Activated naive CD8-positive, alpha-beta T cell (primary cell): ENCODE data around the gene IL1R2.

Experiments used
- H3K27ac Mint-ChIP-seq: one replicate; pipeline ENCODE4 v1.8.0; 2021; ENCODE audit warnings: mixed read lengths
- H3K27me3 Mint-ChIP-seq: one replicate; pipeline ENCODE4 v1.8.0; 2021; ENCODE audit warnings: mixed read lengths
- H3K36me3 Mint-ChIP-seq: one replicate; pipeline ENCODE4 v1.8.0; 2021; ENCODE audit warnings: mixed read lengths
- H3K4me1 Mint-ChIP-seq: one replicate; pipeline ENCODE4 v1.8.0; 2021; ENCODE audit warnings: low read depth, mixed read lengths
- H3K4me3 Mint-ChIP-seq: one replicate; pipeline ENCODE4 v1.8.0; 2021; ENCODE audit warnings: mild to moderate bottlenecking, mixed read lengths
- H3K9me3 Mint-ChIP-seq: one replicate; pipeline ENCODE4 v1.8.0; 2021; ENCODE audit warnings: low read depth, mixed read lengths

The IL1R2 gene

GRCh38 chr2:102030502-102030854 is 38.7 kb downstream of the IL1R2 start:
- no peaks in the 10 kb centered on the region for H3K9me3 Mint-ChIP-seq
- H3K27me3 Mint-ChIP-seq, result no peaks in the 10 kb centered on the region
- peaks cover 3% of the 10 kb centered on the region for H3K36me3 Mint-ChIP-seq
- H3K4me1 Mint-ChIP-seq, result peaks cover 30% of the 10 kb centered on the region
- H3K4me3 Mint-ChIP-seq, result no peak overlapping the region
- H3K27ac Mint-ChIP-seq, result no peak overlapping the region

GRCh38 chr2:102030855-102031527 is 39.2 kb downstream of the IL1R2 start:
- H3K27me3 Mint-ChIP-seq, result no peaks in the 10 kb centered on the region
- peaks cover 3% of the 10 kb centered on the region for H3K36me3 Mint-ChIP-seq
- H3K4me1 Mint-ChIP-seq, result peaks cover 32% of the 10 kb centered on the region
- H3K9me3 Mint-ChIP-seq, result no peaks in the 10 kb centered on the region
- H3K4me3 Mint-ChIP-seq, result no peak overlapping the region
- H3K27ac Mint-ChIP-seq, result no peak overlapping the region

GRCh38 chr2:102032368-102033030 is 40.7 kb downstream of the IL1R2 start:
- Mint-ChIP-seq H3K27me3 (no peaks in the 10 kb centered on the region), H3K27ac (no peak overlapping the region), H3K9me3 (no peaks in the 10 kb centered on the region), H3K4me1 (peaks cover 32% of the 10 kb centered on the region), H3K4me3 (no peak overlapping the region), H3K36me3 (peaks cover 3% of the 10 kb centered on the region)

- Mint-ChIP-seq H3K4me3 (peak overlapping the region; percentile 60), H3K27me3 (no peaks in the 10 kb centered on the region), H3K4me1 (peaks cover 32% of the 10 kb centered on the region), H3K27ac (peak overlapping the region; percentile 64), H3K9me3 (no peaks in the 10 kb centered on the region), H3K36me3 (peaks cover 3% of the 10 kb centered on the region)
These were observed 41.4 kb downstream of the IL1R2 start for GRCh38 chr2:102033031-102033749.

- Mint-ChIP-seq H3K9me3 (no peaks in the 10 kb centered on the region), H3K36me3 (peaks cover 3% of the 10 kb centered on the region), H3K4me1 (peaks cover 32% of the 10 kb centered on the region), H3K4me3 (peak overlapping the region; percentile 60), H3K27me3 (no peaks in the 10 kb centered on the region), H3K27ac (peak overlapping the region; percentile 64)
These were observed 42.3 kb downstream of the IL1R2 start for GRCh38 chr2:102033750-102034682.

- Mint-ChIP-seq H3K27me3 (no peaks in the 10 kb centered on the region), H3K27ac (peak overlapping the region; percentile 41), H3K36me3 (no peaks in the 10 kb centered on the region), H3K9me3 (no peaks in the 10 kb centered on the region), H3K4me1 (peaks cover 32% of the 10 kb centered on the region), H3K4me3 (peak overlapping the region; percentile 52)
These were observed 43.2 kb downstream of the IL1R2 start for GRCh38 chr2:102034683-102035548.

- Mint-ChIP-seq H3K9me3 (no peaks in the 10 kb centered on the region), H3K27me3 (peaks cover 7% of the 10 kb centered on the region), H3K4me3 (no peak overlapping the region), H3K27ac (no peak overlapping the region), H3K4me1 (peaks cover 33% of the 10 kb centered on the region), H3K36me3 (peaks cover 4% of the 10 kb centered on the region)
These were observed 45.9 kb downstream of the IL1R2 start for GRCh38 chr2:102037681-102038080.

GRCh38 chr2:102040229-102040628 is 48.5 kb downstream of the IL1R2 start:
- no peak overlapping the region for H3K27ac Mint-ChIP-seq

GRCh38 chr2:102041351-102041750 is 49.6 kb downstream of the IL1R2 start:
- H3K36me3 Mint-ChIP-seq, result peaks cover 4% of the 10 kb centered on the region
- peaks cover 13% of the 10 kb centered on the region for H3K27me3 Mint-ChIP-seq
- H3K4me3 Mint-ChIP-seq, result no peak overlapping the region
- peaks cover 13% of the 10 kb centered on the region for H3K4me1 Mint-ChIP-seq
- no peaks in the 10 kb centered on the region for H3K9me3 Mint-ChIP-seq
- H3K27ac Mint-ChIP-seq, result no peak overlapping the region

More at GRCh38 chr2:102040229-102040628, 48.5 kb downstream of the IL1R2 start:
- Mint-ChIP-seq H3K4me1 (peaks cover 15% of the 10 kb centered on the region), H3K36me3 (peaks cover 4% of the 10 kb centered on the region), H3K4me3 (no peak overlapping the region), H3K27me3 (peaks cover 13% of the 10 kb centered on the region), H3K9me3 (no peaks in the 10 kb centered on the region)

GRCh38 chr2:102042196-102043081 is 50.7 kb downstream of the IL1R2 start:
- Mint-ChIP-seq H3K27me3 (peaks cover 15% of the 10 kb centered on the region), H3K4me1 (peaks cover 13% of the 10 kb centered on the region), H3K9me3 (no peaks in the 10 kb centered on the region), H3K36me3 (peaks cover 7% of the 10 kb centered on the region), H3K4me3 (no peak overlapping the region), H3K27ac (peak overlapping the region; percentile 11)

- H3K27ac Mint-ChIP-seq, result no peak overlapping the region
- H3K4me1 Mint-ChIP-seq, result peaks cover 13% of the 10 kb centered on the region
- no peaks in the 10 kb centered on the region for H3K9me3 Mint-ChIP-seq
- peaks cover 15% of the 10 kb centered on the region for H3K27me3 Mint-ChIP-seq
- no peak overlapping the region for H3K4me3 Mint-ChIP-seq
- H3K36me3 Mint-ChIP-seq, result peaks cover 7% of the 10 kb centered on the region
These were observed 51.8 kb downstream of the IL1R2 start for GRCh38 chr2:102043560-102043959.

- Mint-ChIP-seq H3K27me3 (peaks cover 15% of the 10 kb centered on the region), H3K4me1 (peaks cover 13% of the 10 kb centered on the region), H3K36me3 (peaks cover 7% of the 10 kb centered on the region), H3K4me3 (no peak overlapping the region), H3K27ac (no peak overlapping the region), H3K9me3 (no peaks in the 10 kb centered on the region)
These were observed 52.6 kb downstream of the IL1R2 start for GRCh38 chr2:102044235-102044896.
